SIG-M5 treated with dmso at 0.1 percent for 504 hours (cell line): ENCODE measurements around the gene PCSK6.
A peak's percentile ranks its signal among the peaks of the same experiment; 100 is the strongest.
"Not testable (repeated sequence)": the region's sequence is repeated elsewhere in the genome, so short reads cannot be mapped to it uniquely, and the experiment has no call there.

Experiments used
- DNase-seq: peaks from one replicate; lab custom pipeline; 2025; ENCODE audit not compliant: unreplicated experiment; lab: John Stamatoyannopoulos, UW

The PCSK6 gene

DNA sequence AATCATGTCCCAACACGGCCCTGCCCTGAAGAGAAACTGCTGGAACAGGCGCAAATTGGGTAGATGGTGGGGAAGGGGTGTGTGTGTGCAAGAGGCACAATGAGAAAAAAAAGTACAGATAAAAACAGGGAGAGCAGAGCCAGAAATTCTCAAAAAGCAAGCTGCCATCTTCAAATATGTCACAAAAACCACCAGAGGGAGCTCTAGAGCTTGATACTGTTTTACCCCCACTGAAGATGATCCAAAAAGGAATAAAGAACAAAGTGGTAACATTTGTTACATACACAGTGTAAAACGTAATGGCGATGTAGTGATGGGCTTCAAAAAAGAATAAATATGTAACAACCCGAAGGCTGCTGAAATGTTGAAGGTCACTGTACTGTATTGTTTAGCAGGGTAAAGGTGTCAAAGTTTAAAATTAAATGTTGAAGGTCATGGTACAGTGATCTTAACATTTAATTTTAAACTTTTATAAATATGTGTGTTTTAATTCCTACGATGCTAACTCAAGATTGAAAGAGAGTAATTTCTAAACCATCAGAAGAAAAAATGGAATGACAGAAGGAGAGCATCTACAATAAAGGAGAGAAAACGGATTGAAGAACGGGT, 200.5 kb downstream of the PCSK6 start:
- peak; percentile 61 for DNase-seq

- not testable (repeated sequence) for DNase-seq
These were observed 202.2 kb downstream of the PCSK6 start for GRCh38 chr15:101287342-101287741.

GRCh38 chr15:101286471-101287114, 202.9 kb downstream of the PCSK6 start:
- DNase-seq: no peak

GRCh38 chr15:101283931-101284330, 205.6 kb downstream of the PCSK6 start:
- DNase-seq: no peak

DNA sequence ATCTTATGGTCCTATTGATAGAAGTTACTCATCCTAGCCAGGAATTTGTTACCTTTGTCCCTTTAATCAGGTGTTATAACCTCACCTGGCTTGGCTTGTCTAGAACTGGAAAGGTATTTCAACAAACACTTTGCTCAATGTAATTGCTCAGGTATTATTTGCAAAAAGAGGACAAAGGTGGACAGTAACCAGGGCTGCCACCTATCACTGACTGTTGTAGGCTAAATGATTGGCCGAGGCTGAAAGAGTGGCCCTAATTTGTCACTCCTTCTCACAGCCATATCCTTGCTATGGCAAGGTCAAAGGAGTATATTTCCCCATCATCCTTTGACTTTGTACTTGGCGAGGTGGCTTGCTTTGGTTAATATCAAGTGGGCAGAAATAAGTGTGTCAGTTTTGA, 209.5 kb downstream of the PCSK6 start:
- no peak for DNase-seq

DNA sequence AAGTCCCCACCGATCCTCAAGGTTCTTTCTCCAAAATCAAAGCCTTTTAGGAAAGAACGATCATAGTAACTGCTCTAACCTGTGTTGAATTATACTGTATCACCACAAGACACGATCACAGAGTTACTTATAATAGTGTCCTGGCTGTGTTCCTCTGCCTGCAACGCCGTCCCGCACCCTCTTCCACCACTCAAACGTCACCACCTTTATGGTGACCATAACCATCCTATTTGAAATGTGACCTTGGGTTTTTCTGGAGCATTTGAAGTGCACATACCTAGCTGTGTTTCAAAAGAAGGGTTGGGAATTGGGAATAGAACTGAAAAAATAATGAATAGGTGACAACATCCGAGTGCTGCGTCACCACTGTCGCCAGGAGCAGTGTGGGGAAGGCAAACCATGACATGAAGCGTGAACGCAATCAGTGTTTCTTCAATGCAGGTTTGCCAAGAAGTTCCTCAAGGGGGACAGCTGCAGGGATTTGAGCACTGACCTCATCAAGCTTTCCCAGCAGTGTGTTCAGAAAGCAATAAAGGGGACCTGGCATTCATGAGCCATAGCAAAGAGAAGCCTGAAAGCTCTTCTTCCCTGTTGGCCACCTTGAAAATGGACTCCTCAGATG, 211.5 kb downstream of the PCSK6 start:
- no peak for DNase-seq

DNA sequence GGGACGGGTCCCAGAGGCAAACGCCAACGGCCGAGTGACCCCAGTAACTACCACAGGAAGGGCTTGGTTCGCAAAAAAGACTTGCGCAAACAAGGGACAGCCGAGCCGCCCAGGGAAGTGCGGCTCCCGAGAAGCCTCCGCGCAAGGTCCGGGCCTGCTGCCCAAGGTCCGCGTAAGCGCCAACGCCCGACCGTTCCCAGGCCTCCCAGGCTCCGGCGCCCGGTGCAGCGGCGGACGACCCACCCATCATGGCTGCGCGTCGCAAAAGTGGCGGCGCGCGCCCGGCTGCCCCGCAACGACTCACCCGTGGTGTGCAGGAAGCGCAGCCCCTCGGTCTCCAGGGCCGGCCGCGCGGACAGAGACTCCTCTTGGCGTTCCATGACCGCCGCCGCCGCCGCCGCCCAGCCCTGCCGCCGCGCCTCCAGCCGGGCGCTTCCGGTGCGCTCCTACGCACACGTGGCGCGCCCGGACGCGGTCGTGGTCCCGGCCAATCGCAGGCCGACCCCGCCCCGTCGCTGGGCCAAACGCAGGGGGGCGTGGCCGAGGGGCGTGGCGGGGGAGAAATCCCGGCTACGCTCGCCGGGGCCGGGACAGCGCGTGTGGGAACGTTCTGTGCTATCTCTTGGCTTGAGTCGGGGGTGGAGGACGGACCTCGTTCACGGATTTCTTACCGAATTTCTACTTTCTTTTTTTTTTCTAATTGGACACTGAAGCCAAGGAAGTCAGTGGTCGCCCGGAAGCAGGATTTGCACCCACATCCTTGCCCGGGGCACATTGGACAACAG, 212.3 kb downstream of the PCSK6 start, which contains the start of gene SELENOS:
Gene SELENOS (minus strand): TSS at position 448 of the 785 bp plus-strand sequence. CDS start 68 bp downstream, at position 380.
- DNase-seq: peak; percentile 73

GRCh38 chr15:101276501-101277037, 212.9 kb downstream of the PCSK6 start:
- peak; percentile 39 for DNase-seq

DNA sequence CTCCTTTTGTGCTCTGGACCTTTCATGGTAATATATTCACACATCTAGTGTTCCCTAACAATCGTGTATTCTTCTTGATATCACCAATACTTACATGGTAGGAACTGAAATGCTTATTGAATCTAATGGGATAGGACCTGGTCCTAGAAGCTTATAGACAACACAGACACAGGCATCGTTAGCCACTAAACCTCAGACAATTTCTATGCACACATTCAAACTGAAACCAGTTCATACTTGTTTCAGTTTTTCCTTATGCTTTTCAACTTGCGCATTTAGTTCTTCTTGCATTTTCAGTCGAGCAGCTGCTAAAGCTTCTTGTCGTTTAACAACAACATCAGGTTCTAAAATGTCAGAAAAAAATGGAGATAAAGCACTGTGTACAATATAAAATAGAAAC, 214.5 kb downstream of the PCSK6 start:
- no peak for DNase-seq

GRCh38 chr15:101273534-101273933, 216.0 kb downstream of the PCSK6 start:
- DNase-seq: no peak

- DNase-seq: no peak
These were observed 216.9 kb downstream of the PCSK6 start for GRCh38 chr15:101272584-101272983.

DNA sequence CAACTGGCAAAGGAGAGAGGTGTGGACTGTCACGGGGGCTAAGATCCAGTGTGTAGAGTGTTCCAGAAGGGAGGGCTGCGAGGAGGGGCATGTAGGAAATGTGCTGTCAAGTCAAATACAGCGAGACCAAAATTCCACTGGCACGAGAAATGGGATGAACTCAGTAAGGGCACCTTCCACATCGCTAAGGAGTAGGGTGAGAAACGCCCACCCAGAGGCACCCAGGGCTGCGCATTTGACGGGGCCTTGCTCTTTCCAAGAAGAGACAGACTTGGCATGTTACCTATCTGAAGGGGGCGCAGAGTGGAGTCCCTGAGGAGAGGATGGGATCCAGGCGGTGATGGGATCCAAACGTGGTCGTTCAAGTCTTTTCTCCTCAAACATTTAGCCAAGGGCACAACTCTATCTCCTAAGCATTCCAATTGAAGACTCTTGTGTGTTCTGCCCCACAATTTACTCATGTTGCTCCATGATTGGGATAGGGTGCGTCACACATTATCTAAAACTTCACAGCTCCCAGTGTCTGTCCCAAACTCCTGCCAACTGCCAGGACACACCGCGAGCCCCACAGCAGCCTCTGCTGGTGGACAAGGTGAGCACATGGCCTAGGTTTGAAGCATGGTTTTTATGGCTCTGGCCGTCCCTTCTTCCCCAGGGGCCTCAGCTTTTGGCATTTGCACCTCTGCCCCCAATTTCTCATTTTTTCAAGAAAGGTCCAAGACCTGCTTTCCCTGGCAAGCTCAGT, 219.9 kb downstream of the PCSK6 start:
- no peak for DNase-seq

DNA sequence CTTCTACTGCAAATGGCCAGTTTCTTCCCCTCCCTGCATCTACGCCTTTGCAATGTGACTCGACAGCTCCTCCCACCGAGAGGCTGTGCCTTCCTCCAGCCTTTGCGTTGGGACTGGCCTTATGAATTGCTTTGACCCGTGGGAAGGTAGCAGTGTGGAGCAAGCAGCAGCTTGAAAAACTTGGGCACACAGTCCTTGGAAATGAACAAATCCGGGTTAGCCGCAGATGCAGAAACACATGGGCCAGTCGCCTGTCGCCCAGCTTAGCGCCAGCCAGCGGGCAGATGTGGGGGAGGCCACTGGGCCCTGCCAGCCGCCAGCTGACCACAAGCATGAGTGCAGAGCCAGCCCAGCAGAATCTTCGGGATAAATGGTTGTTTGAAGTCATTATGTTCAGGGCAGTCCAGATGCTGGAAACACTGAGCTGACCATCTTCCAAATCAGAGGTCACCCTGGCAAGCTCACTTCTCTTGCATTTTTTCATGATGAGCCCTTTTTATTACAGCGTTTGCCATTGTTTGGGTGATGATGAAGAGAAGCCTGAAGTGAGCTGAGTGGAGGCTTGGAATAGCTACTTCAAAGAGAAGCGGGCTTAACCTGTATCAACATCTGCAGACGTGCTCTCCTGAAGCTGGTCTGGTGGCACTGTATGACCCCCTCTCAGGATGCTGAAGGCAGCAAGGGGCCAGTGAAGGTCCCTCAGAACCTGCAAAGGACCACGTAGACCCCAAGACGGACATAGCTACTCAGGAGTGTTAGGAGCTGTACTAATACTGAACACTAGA, 222.0 kb downstream of the PCSK6 start:
- DNase-seq: no peak

GRCh38 chr15:101266787-101267186, 222.7 kb downstream of the PCSK6 start:
- DNase-seq: no peak

DNA sequence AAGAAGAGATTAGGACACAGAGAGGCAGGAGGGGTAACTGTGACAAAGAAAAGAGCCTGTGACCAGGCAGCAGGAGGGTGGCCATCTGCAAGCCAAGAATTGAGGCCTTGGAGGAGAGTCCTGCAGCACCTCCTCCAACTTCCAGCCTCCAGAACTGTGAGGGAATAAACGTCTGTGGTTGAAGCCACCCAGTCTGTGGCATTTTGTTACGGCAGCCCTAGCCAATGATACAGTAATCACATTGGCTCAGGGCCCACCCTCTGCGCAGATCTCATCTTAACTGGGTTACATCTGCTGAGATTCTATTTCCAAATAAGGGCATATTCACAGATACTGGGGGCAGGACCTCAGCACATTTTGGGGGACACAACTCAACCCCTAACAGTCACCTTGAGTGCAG, 223.5 kb downstream of the PCSK6 start:
- DNase-seq: no peak

GRCh38 chr15:101264911-101265641, 224.4 kb downstream of the PCSK6 start:
- no peak for DNase-seq

GRCh38 chr15:101264011-101264410, 225.5 kb downstream of the PCSK6 start:
- DNase-seq: no peak

GRCh38 chr15:101262551-101262950, 227.0 kb downstream of the PCSK6 start:
- DNase-seq: no peak
